Measurements from ENCODE around the gene CTBP1.

GRCh38 chr4:1179976-1180375, 69.0 kb downstream of the CTBP1 start:
- TF ChIP-seq TAF1 (IDR thresholded peaks at IDR 0.05; ENCODE audit: low read depth) (no peak), MAX (IDR thresholded peaks at IDR 0.05) (no peak), RAD21 (IDR thresholded peaks at IDR 0.05; ENCODE audit: low read depth) (no peak), TCF12 (IDR thresholded peaks at IDR 0.05; ENCODE audit: low read depth) (no peak), EP300 (IDR thresholded peaks at IDR 0.05; ENCODE audit: borderline replicate concordance) (no peak), CREB1 (IDR thresholded peaks at IDR 0.05; ENCODE audit: low read depth) (no peak)
- TF ChIP-seq, protein P1, sequence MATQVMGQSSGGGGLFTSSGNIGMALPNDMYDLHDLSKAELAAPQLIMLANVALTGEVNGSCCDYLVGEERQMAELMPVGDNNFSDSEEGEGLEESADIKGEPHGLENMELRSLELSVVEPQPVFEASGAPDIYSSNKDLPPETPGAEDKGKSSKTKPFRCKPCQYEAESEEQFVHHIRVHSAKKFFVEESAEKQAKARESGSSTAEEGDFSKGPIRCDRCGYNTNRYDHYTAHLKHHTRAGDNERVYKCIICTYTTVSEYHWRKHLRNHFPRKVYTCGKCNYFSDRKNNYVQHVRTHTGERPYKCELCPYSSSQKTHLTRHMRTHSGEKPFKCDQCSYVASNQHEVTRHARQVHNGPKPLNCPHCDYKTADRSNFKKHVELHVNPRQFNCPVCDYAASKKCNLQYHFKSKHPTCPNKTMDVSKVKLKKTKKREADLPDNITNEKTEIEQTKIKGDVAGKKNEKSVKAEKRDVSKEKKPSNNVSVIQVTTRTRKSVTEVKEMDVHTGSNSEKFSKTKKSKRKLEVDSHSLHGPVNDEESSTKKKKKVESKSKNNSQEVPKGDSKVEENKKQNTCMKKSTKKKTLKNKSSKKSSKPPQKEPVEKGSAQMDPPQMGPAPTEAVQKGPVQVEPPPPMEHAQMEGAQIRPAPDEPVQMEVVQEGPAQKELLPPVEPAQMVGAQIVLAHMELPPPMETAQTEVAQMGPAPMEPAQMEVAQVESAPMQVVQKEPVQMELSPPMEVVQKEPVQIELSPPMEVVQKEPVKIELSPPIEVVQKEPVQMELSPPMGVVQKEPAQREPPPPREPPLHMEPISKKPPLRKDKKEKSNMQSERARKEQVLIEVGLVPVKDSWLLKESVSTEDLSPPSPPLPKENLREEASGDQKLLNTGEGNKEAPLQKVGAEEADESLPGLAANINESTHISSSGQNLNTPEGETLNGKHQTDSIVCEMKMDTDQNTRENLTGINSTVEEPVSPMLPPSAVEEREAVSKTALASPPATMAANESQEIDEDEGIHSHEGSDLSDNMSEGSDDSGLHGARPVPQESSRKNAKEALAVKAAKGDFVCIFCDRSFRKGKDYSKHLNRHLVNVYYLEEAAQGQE (IDR thresholded peaks at IDR 0.05; ENCODE audit: low read depth): no peak
